Esophagus squamous epithelium (tissue), 4 donors: ENCODE measurements around the gene AUTS2.

Source experiments
- CTCF ChIP-seq, 6 experiments: fragments of 450-650 bp in 4 of 6; fragments of 200-600 bp in 2 of 6; sonication (generic) in 2 of 6; IDR thresholded peaks; one replicate each; pipeline ENCODE4 v1.5.1; 2016 to 2019; ENCODE audit warnings: antibody characterized with exemption in 6 of 6, mild to moderate bottlenecking in 4 of 6, moderate library complexity in 4 of 6
- POLR2A ChIP-seq, 4 donors: fragments of 450-650 bp; IDR thresholded peaks; one replicate each; pipeline ENCODE4 v1.6.1; 2017; ENCODE audit warnings: antibody characterized with exemption in 4 of 4, mild to moderate bottlenecking in 4 of 4, moderate library complexity in 3 of 4

- TF ChIP-seq POLR2A (IDR thresholded peaks at IDR 0.05) (no peak), CTCF (IDR thresholded peaks at IDR 0.05) (no peak)
These were observed 1168.4 kb downstream of the AUTS2 start for GRCh38 chr7:70766694-70767093.
